Sigmoid colon (tissue), 7 donors: Measurements from ENCODE around the gene ADAMTS12. TPM values are rescaled to one million over a fixed set of nuclear protein-coding genes. Genes with fewer than 3 reads are reported as not detected.

Experiments
- DNase-seq: peaks from one replicate; pipeline ENCODE4 v3.0.0-alpha.2; 2019
- H3K27ac ChIP-seq, 4 donors: fragments of 200-600 bp; sonication (generic); one replicate each; pipeline ENCODE4 v1.5.1; 2016 to 2019; ENCODE audit warnings: mild to moderate bottlenecking in 1 of 4
- H3K27me3 ChIP-seq, 3 donors: fragments of 200-600 bp; sonication (generic); one replicate each; pipeline ENCODE4 v1.5.1; 2019; ENCODE audit warnings: mild to moderate bottlenecking in 1 of 3
- H3K36me3 ChIP-seq, 4 donors: fragments of 200-600 bp; sonication (generic); one replicate each; pipeline ENCODE4 v1.5.1; 2016 to 2019
- H3K4me1 ChIP-seq, 4 donors: fragments of 200-600 bp; sonication (generic); one replicate each; pipeline ENCODE4 v1.5.1; 2017 to 2019
- H3K4me3 ChIP-seq, 4 donors: fragments of 200-600 bp; sonication (generic); one replicate each; pipeline ENCODE4 v1.5.1; 2017 to 2019; ENCODE audit warnings: mild to moderate bottlenecking in 2 of 4, moderate library complexity in 1 of 4
- H3K9me3 ChIP-seq, 4 donors: fragments of 200-600 bp in 3 of 4; sonication (generic) in 3 of 4; one replicate each; pipeline versions ENCODE4 v1.5.1 to v1.6.1; 2013 to 2019
- CTCF ChIP-seq, 4 experiments: fragments of 450-650 bp in 3 of 4; fragments of 200-600 bp in 1 of 4; IDR thresholded peaks; one replicate each; pipeline ENCODE4 v1.5.1; 2016 to 2019; ENCODE audit warnings: antibody characterized with exemption in 4 of 4, mild to moderate bottlenecking in 3 of 4, moderate library complexity in 2 of 4
- EP300 ChIP-seq, 4 donors: sonication (generic); formaldehyde crosslinking; IDR thresholded peaks; one replicate each; pipeline ENCODE4 v1.6.1; 2017; ENCODE audit warnings: antibody characterized with exemption in 4 of 4
- POLR2A ChIP-seq, 2 donors: fragments of 450-650 bp; IDR thresholded peaks; one replicate each; pipeline ENCODE4 v1.6.1; 2016; ENCODE audit warnings: antibody characterized with exemption in 2 of 2, mild to moderate bottlenecking in 2 of 2, moderate library complexity in 2 of 2
- POLR2AphosphoS5 ChIP-seq, 4 donors: sonication (generic); formaldehyde crosslinking; IDR thresholded peaks; one replicate each; pipeline ENCODE4 v1.6.1; 2017; ENCODE audit warnings: antibody characterized with exemption in 4 of 4
- WGBS, 2 donors: extraction: QIAGEN DNeasy Blood & Tissue Kit; methylation state at CpG; one replicate each; pipeline ENCODE4 v1.1.7; 2013; 5-methylcytosine and 5-hydroxymethylcytosine counted together
- intact Hi-C: fragments of 100-400 bp; cut with DNase I; formaldehyde crosslinking; loops from one replicate; pipeline ENCODE4 v1.15.1; 2023
- polyA plus RNA-seq, 3 donors: library from polyadenylated mRNA; stranded (reverse); fragments of 200-250 nt; gene quantifications; one replicate each; pipeline ENCODE4 v1.2.3, GENCODE V29; 2013
- total RNA-seq, 4 donors: library from RNA; depleted of rRNA; stranded (reverse); fragments of >200 nt; gene quantifications; one replicate each; pipeline ENCODE4 v1.1.0, GENCODE V29; 2016
- donor health status: healthy with polysubstance abuse.
- donor health status: Bipolar disorder and iron deficiency.
- donor health status: healthy.

ADAMTS12 gene
- total and polyA plus RNA-seq, 7 donors: 0.42 to 5.4 (median 2.7) TPM; not detected in 1

- Histone ChIP-seq H3K27me3 (no peaks in the 10 kb centered on the region), H3K27ac (no peak overlapping the region), H3K9me3 (no peaks in the 10 kb centered on the region), H3K4me3 (no peak overlapping the region), H3K36me3 (peaks cover 0 to 19% (median 0%) of the 10 kb centered on the region in 4 donors), H3K4me1 (no peaks in the 10 kb centered on the region)
- DNase-seq: no peak
- TF ChIP-seq CTCF (IDR thresholded peaks at IDR 0.05) (no peak), EP300 (IDR thresholded peaks at IDR 0.05) (no peak), POLR2AphosphoS5 (IDR thresholded peaks at IDR 0.05) (no peak), POLR2A (IDR thresholded peaks at IDR 0.05) (no peak)
- WGBS, 2 donors: 42 to 55% methylated on average over 3 of the region's 3 CpGs
- intact Hi-C loops: no loop called here
These were observed 254.8 kb downstream of the ADAMTS12 start for GRCh38 chr5:33637011-33637410.

GRCh38 chr5:33635582-33635981, 256.2 kb downstream of the ADAMTS12 start:
- WGBS, 2 donors: 16 to 57% methylated on average over 3 of the region's 3 CpGs
- peaks cover 0 to 19% (median 0%) of the 10 kb centered on the region in 4 donors for H3K36me3 ChIP-seq
- no peak overlapping the region for H3K4me3 ChIP-seq
- H3K9me3 ChIP-seq: no peaks in the 10 kb centered on the region
- H3K27me3 ChIP-seq: no peaks in the 10 kb centered on the region
- intact Hi-C loops: no loop called here
- TF ChIP-seq POLR2AphosphoS5 (IDR thresholded peaks at IDR 0.05) (no peak), POLR2A (IDR thresholded peaks at IDR 0.05) (no peak), EP300 (IDR thresholded peaks at IDR 0.05) (no peak)
- H3K27ac ChIP-seq: no peak overlapping the region
- no peak for DNase-seq
- H3K4me1 ChIP-seq: no peaks in the 10 kb centered on the region

- Histone ChIP-seq H3K4me1 (no peaks in the 10 kb centered on the region), H3K9me3 (no peaks in the 10 kb centered on the region), H3K27me3 (no peaks in the 10 kb centered on the region), H3K4me3 (no peak overlapping the region), H3K27ac (no peak overlapping the region), H3K36me3 (peaks cover 0 to 19% (median 0%) of the 10 kb centered on the region in 4 donors)
- intact Hi-C loops: no loop called here
- no peak for DNase-seq
- TF ChIP-seq CTCF (IDR thresholded peaks at IDR 0.05) (no peak), EP300 (IDR thresholded peaks at IDR 0.05) (no peak), POLR2AphosphoS5 (IDR thresholded peaks at IDR 0.05) (no peak), POLR2A (IDR thresholded peaks at IDR 0.05) (no peak)
- WGBS, 2 donors: 92 to 98% methylated on average over 2 of the region's 2 CpGs
These were observed 258.1 kb downstream of the ADAMTS12 start for GRCh38 chr5:33633699-33634098.

- no peak overlapping the region for H3K4me3 ChIP-seq
- peaks cover 0 to 10% (median 0%) of the 10 kb centered on the region in 4 donors for H3K36me3 ChIP-seq
- intact Hi-C loops: no loop called here
- no peak for DNase-seq
- no peaks in the 10 kb centered on the region for H3K27me3 ChIP-seq
- no peaks in the 10 kb centered on the region for H3K9me3 ChIP-seq
- no peaks in the 10 kb centered on the region for H3K4me1 ChIP-seq
- H3K27ac ChIP-seq: no peak overlapping the region
- WGBS, 2 donors: 43 to 74% methylated on average over 1 of the region's 1 CpG
- TF ChIP-seq EP300 (IDR thresholded peaks at IDR 0.05) (no peak), CTCF (IDR thresholded peaks at IDR 0.05) (no peak), POLR2A (IDR thresholded peaks at IDR 0.05) (no peak), POLR2AphosphoS5 (IDR thresholded peaks at IDR 0.05) (no peak)
These were observed 260.0 kb downstream of the ADAMTS12 start for GRCh38 chr5:33631786-33632185.

- intact Hi-C loops: no loop called here
- H3K9me3 ChIP-seq: no peaks in the 10 kb centered on the region
- no peak for DNase-seq
- H3K4me3 ChIP-seq: no peak overlapping the region
- TF ChIP-seq CTCF (IDR thresholded peaks at IDR 0.05): no peak
- H3K27me3 ChIP-seq: no peaks in the 10 kb centered on the region
- 90 to 93% methylated on average over 1 of the region's 1 CpG for WGBS, 2 donors
- H3K4me1 ChIP-seq: no peaks in the 10 kb centered on the region
- no peak overlapping the region for H3K27ac ChIP-seq
- H3K36me3 ChIP-seq: peaks cover 0 to 4% (median 0%) of the 10 kb centered on the region in 4 donors
These were observed 260.7 kb downstream of the ADAMTS12 start for GRCh38 chr5:33631139-33631538.
